Heart right ventricle (tissue), 16 donors: ENCODE data around the gene FANCD2. TPM values are rescaled to one million over a fixed set of nuclear protein-coding genes. Genes with fewer than 3 reads are reported as not detected.

Experiments
- ATAC-seq, 8 donors: fragments of 200-7000 bp; cut with Tn5 transposase; one replicate each; pipeline ENCODE4 v1.9.1; 2020; ENCODE audit warnings: mild to moderate bottlenecking in 8 of 8, moderate library complexity in 8 of 8, moderate number of reproducible peaks in 1 of 8
- DNase-seq, 2 donors: peaks; one replicate each; pipeline ENCODE4 v3.0.0-alpha.2; 2020
- H3K27ac ChIP-seq, 10 donors: fragments of 200-600 bp; sonication (generic) in 2 of 10; one replicate each; pipeline versions ENCODE4 v1.5.0 to v1.8.0; 2020 to 2022; ENCODE audit warnings: mild to moderate bottlenecking in 3 of 10
- H3K27me3 ChIP-seq, 7 donors: fragments of 200-600 bp; one replicate each; pipeline ENCODE4 v1.8.0; 2021 to 2022; ENCODE audit warnings: mild to moderate bottlenecking in 2 of 7
- H3K36me3 ChIP-seq, 9 donors: fragments of 200-600 bp; sonication (generic) in 1 of 9; one replicate each; pipeline versions ENCODE4 v1.5.0 to v1.8.0; 2020 to 2022; ENCODE audit warnings: mild to moderate bottlenecking in 2 of 9
- H3K4me1 ChIP-seq, 9 donors: fragments of 200-600 bp; sonication (generic) in 1 of 9; one replicate each; pipeline versions ENCODE4 v1.5.0 to v1.8.0; 2020 to 2022; ENCODE audit warnings: mild to moderate bottlenecking in 4 of 9
- H3K4me3 ChIP-seq, 10 donors: fragments of 200-600 bp; sonication (generic) in 2 of 10; one replicate each; pipeline versions ENCODE4 v1.5.0 to v1.8.0; 2020 to 2022; ENCODE audit warnings: mild to moderate bottlenecking in 7 of 10, moderate library complexity in 2 of 10
- H3K9me3 ChIP-seq, 11 donors: fragments of 200-600 bp in 10 of 11; sonication (generic) in 2 of 11; one replicate each; pipeline versions ENCODE4 v1.5.0 to v1.8.0; 2013 to 2022; ENCODE audit warnings: mild to moderate bottlenecking in 2 of 11, control low read depth in 1 of 11, moderate library complexity in 1 of 11
- whole genome bisulfite sequencing, 2 donors: extraction: QIAGEN DNeasy Blood & Tissue Kit; methylation state at CpG; one replicate each; pipeline ENCODE4 v1.1.7; 2013; ENCODE audit warnings: inconsistent platforms in 1 of 2; 5-methylcytosine and 5-hydroxymethylcytosine counted together
- intact Hi-C, 10 donors: fragments of 100-400 bp; cut with DNase I; formaldehyde crosslinking; loops; one replicate each; pipeline versions ENCODE4 v1.11.1 to v1.14.2; 2022
- polyA plus RNA-seq, 2 donors: library from polyadenylated mRNA; stranded (reverse); fragments of 200-250 nt; gene quantifications; one replicate each; pipeline ENCODE4 v1.2.3, GENCODE V29; 2013
- total RNA-seq, 10 donors: library from RNA; stranded (reverse); fragmentation: NEBNext Ultra II Directional in 3 of 10; extraction: Animal tissue kit (Norgen Biotek cat#: 25700) in 3 of 10; gene quantifications; one replicate each; pipeline versions ENCODE4 v1.2.1 to v1.2.4, GENCODE V29; 2021 to 2023
- TF ChIP-seq, protein P1 (sequence below), 9 donors: fragments of 200-600 bp; sonication (generic) in 2 of 9; IDR thresholded peaks; one replicate each; pipeline versions ENCODE4 v1.5.0 to v1.8.0; 2021 to 2022; ENCODE audit warnings: antibody characterized with exemption in 9 of 9, mild to moderate bottlenecking in 5 of 9, moderate library complexity in 1 of 9
- donor health status: Arrhythmogenic right ventricular cardiomyopathy.
- donor health status: ischemic (EF 13 %, LVEDD 7.1; RV severe dilation, severe dysfunction).
- donor health status: healthy with polysubstance abuse.
- donor health status: DM: no; HTN: yes; CAD: no.
- donor health status: DM: no; HTN: no; CAD: no.
- donor health status: ischemic (EF 25% LVEDD 6.9; RV normal size, moderate dysfunction).
- donor health status: ischemic (EF 25% LVEDD 5.7; RV mildly dilated, moderate dysfunction).
- donor health status: healthy.
- donor health status: DM: yes; HTN: yes; CAD: no.
- donor health status: Ischemic cardiomyopathy.
- donor health status: ischemic (EF 35%, LVEDD 5.7; RV mildly dilated, moderate dysfunction).
- donor health status: nonischemic (EF 11% LVEDD 7.7; RV severe dilation, severe dysfunction).
- donor health status: DM: yes; HTN: yes; CAD: no.
- donor health status: PGD.
- donor health status: ischemic (EF 29% LVEDD 5.4; RV normal size, mild dysfunction).
- donor health status: nonischemic (EF 23%, LVEDD 6.1; RV moderate dilation, normal function).

FANCD2 gene
- total and polyA plus RNA-seq, 12 donors, result 0.35 to 3.2 (median 1.1) TPM

DNA sequence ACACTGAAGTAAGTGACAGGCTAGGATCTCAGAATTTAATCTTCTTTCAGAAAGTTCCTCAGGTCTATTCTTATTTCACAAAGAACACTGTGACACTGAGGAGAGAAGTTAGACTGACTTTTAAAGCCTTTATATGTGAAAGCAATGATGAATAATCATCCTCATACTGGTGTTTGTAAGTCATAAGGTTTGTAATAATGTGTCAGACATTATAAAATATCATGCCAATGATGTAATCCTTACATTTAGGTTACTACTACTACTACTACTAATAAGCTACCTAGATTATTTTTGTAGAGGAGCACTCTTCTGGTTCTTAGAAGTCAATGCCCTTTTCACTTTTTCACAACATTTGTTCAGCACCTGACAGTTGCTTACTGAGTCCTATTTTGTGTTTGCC is 48.4 kb downstream of the FANCD2 start:
- intact Hi-C loops, result no loop called here
- Histone ChIP-seq H3K27me3 (no peaks in the 10 kb centered on the region), H3K4me3 (no peak overlapping the region), H3K4me1 (no peaks in the 10 kb centered on the region), H3K9me3 (no peaks in the 10 kb centered on the region), H3K36me3 (peaks cover 0 to 14% (median 0%) of the 10 kb centered on the region in 9 donors), H3K27ac (no peak overlapping the region)
- TF ChIP-seq, protein P1, sequence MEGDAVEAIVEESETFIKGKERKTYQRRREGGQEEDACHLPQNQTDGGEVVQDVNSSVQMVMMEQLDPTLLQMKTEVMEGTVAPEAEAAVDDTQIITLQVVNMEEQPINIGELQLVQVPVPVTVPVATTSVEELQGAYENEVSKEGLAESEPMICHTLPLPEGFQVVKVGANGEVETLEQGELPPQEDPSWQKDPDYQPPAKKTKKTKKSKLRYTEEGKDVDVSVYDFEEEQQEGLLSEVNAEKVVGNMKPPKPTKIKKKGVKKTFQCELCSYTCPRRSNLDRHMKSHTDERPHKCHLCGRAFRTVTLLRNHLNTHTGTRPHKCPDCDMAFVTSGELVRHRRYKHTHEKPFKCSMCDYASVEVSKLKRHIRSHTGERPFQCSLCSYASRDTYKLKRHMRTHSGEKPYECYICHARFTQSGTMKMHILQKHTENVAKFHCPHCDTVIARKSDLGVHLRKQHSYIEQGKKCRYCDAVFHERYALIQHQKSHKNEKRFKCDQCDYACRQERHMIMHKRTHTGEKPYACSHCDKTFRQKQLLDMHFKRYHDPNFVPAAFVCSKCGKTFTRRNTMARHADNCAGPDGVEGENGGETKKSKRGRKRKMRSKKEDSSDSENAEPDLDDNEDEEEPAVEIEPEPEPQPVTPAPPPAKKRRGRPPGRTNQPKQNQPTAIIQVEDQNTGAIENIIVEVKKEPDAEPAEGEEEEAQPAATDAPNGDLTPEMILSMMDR (IDR thresholded peaks at IDR 0.05), result no peak
- no peak for ATAC-seq
- DNase-seq, result no peak

DNA sequence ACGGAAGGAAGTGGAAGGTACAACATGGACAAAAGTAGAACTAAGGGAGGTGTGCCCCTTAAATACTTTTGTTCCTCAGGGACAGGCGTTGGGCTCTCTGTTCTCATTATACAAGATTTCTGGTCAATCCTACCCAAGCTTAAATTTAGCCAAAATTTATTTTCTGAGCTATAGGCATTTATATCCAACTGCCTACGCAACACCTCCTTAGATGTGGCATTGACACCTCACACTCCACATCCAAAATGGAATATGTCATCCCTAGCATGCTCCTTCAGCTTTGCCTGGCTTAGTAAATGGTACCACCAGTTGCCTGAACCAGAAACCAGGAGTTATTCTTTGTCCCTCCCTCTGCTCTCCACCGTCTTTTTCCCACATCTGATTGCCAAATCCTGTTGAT is 55.6 kb downstream of the FANCD2 start:
- WGBS, 2 donors, result 89 to 93% methylated on average over 4 of the region's 4 CpGs
- TF ChIP-seq, protein P1 (IDR thresholded peaks at IDR 0.05), result no peak
- DNase-seq, result no peak

DNA sequence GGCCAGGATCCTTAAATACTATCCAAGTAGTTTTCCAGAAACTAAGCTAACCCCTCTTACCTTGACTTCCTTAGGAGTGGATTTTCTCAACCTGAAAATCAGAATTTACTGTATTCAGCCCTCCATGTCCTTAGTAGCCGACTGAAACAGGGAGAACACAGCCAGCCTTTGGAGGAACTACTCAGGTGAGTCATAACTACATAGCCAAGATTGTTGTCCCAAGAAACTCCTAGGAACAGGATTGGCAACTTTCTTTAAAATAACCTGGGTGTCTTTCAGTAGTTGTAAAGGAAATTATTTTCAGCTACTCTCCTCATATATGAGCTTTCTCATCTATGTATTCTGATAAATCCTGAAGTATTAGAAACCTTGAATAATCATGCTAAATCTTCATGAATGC is 59.5 kb downstream of the FANCD2 start:
- DNase-seq, result no peak
- no peak overlapping the region for H3K4me3 ChIP-seq
- WGBS, 2 donors, result 98 to 100% methylated on average over 1 of the region's 1 CpG
- H3K36me3 ChIP-seq, result peaks cover 0 to 47% (median 0%) of the 10 kb centered on the region in 9 donors
- H3K27me3 ChIP-seq, result no peaks in the 10 kb centered on the region
- TF ChIP-seq, protein P1 (IDR thresholded peaks at IDR 0.05), result no peak
- intact Hi-C loops, result no loop called here
- ATAC-seq, result no peak
- no peaks in the 10 kb centered on the region for H3K4me1 ChIP-seq
- no peak overlapping the region for H3K27ac ChIP-seq
- H3K9me3 ChIP-seq, result no peaks in the 10 kb centered on the region

More for the DNA sequence above, 55.6 kb downstream of the FANCD2 start:
- Histone ChIP-seq H3K9me3 (no peaks in the 10 kb centered on the region), H3K4me1 (no peaks in the 10 kb centered on the region), H3K27me3 (no peaks in the 10 kb centered on the region), H3K4me3 (no peak overlapping the region), H3K36me3 (peaks cover 0 to 45% (median 0%) of the 10 kb centered on the region in 9 donors), H3K27ac (no peak overlapping the region)
- intact Hi-C loops, result no loop called here
- no peak for ATAC-seq

DNA sequence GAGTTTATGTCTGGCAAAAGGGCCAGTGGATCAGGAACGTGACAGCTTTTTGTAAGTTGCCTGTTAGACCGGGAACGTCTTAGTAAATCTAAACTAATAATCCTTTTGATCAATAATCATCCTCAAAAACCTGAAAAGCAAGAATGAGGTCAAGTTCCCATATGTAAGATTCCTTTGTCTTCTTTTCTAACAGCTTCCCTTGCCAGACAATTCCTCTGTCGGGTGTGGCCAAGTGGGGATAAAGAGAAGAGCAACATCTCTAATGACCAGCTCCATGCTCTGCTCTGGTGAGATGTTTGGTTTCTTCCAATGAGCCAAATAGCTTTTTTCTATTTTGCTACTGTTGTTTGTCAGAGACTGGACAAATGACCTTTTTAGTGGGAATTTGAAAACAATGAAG is 62.0 kb downstream of the FANCD2 start:
- ATAC-seq (no peak), DNase-seq (no peak)
- Histone ChIP-seq H3K36me3 (peaks cover 0 to 40% (median 0%) of the 10 kb centered on the region in 9 donors), H3K27ac (no peak overlapping the region), H3K9me3 (no peaks in the 10 kb centered on the region), H3K27me3 (no peaks in the 10 kb centered on the region), H3K4me1 (no peaks in the 10 kb centered on the region), H3K4me3 (no peak overlapping the region)
- intact Hi-C loops, result no loop called here
- WGBS, 2 donors, result 92 to 93% methylated on average over 4 of the region's 4 CpGs
- TF ChIP-seq, protein P1 (IDR thresholded peaks at IDR 0.05), result no peak
